DMS 273 treated with DMSO at 0.1 percent for 48 hours (cell line): ENCODE data around the gene TBATA.

ENCODE experiments used
- DNase-seq: peaks from one replicate; lab custom pipeline; 2025; lab: John Stamatoyannopoulos, UW

TBATA gene

DNA sequence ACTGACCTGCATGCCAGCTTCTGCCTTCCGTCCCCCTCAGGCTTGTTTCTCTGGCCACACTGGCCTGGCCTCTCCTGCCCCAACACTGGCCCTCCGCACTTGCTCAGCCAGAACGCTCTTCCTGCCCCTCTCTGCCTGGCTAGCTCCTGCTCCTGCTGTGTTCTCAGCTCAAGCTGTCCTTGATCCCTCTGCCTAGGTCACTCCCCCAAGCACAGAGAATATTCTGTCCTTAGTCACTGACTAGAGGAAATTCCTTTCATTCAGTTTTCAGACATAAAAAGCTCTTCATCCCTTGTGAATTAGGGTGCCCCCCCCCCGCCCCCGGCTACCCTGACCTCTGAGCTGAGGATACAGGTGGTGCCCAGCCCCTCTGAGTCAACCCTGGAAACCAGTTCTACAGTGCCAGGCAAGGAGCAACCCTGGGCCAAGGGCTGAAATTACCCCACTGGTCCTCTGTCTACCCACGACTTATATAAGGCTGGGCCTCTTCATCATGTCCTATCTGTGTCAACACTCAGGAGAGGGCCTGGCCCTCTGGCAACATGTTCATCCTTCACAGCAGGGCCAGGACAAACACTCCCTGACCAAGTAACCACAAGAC lies 23.9 kb upstream of the TBATA start:
- DNase-seq: no peak

DNA sequence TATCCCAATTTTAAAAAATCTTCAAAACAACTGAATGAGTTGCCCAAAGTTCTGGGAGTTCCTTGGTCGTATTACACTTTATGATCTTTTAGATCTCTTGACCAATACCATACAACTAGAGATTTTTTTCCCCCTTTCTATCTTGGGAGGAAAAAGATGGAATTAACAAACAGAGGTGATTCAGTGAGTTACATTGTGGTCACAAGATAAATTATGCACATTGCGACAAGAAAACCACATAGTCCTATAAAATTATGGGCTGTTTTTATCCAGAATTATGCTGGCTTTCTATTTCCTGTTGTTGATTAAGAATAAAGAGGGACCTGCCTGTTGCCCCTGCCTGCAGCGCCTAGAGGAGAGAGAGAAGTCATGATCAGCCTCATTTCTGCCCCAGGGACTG lies 22.4 kb upstream of the TBATA start:
- no peak for DNase-seq

DNA sequence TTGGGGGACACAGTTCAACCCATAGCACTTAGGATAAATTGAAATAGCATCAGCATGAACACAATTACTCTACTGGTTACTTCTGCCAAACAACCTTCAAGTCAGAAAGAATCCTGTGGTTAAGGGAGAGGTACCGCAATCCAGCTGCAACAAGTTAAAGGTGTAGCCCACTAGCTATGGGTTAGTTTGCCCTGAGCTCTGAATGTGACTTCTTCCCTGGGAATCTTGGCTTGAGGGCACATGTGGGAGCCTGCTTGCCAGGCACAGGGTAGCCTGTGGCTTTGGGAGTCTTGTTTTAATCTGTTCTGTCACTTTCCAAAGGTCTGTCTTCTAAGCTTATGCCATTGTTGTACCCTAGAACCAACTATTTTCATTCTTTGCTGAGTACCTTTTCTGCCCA lies 21.7 kb upstream of the TBATA start:
- no peak for DNase-seq

DNA sequence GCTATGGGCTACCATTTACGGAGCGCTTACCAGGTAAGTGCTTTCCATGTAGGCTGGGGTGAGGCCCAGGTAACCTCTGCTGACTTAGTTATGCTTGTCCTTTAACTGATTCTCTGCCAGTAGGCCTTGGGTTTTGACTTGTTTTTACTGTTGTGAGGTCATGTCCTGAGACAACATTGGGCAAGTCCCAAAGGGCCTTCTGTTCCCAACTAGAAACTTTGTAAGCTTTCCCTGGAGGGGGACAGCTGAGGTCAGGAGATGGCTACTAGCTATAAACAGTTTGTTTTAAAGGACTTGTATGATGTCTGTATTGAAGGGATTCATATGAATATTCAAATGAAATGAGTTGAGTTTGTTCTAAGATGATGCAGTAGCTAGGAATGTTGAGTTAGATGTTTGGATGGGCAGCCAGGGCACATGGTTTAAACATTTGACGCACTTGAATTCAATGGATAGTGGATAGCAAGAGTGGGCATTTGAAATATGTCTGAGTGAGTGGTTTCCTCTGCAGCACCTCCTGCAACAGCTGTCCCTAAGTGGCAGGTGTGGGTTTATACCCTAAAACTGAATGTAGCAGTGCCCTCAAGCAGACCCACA lies 20.5 kb upstream of the TBATA start:
- no peak for DNase-seq

DNA sequence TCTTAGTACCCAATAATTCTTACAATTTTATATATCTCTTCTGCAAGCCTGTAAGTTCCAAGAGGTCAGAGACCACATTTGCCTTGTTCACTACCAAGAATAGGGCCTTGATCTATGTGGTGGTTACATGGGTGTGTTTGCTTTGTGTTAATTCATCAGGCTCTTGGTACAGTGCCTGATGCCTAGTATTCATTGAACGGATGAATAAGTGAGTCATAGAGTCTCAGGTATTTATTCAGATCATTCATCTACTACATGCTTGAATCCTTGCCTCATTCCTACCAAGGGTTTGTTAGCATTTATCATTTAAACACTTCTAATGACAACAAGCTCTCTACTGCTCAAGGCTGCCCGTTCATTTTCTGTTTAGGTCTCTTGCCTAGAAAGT lies 19.2 kb upstream of the TBATA start:
- no peak for DNase-seq

DNA sequence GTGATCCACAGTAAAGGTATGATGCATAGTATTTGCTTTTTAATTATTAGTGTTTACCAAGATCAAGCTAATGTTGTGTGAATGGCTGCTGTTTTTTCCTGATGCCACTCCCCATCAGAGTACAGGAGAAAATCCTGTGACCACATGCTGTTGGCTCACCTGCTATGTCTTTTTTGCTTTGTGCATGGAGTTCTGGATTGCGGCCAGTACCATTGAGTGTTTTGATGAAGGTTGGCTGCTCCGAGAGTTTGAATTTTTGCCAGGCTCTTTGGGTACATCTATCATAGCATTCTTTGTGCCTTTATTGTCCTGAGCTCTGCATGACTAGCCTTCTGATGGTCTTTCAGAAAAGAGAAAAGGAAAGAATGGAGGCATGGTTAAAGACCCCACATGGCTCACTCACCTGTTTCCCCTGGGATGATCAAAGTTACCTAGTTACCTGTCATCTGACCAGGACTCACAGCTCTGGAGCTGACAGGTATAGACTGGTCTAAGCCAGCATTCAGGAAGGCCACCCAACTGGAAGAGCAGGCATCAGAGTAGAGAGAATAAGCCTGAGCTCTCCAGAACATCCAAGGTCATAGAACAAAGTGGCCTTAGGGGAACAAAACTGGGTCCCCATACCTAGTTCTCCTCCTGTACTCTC lies 18.7 kb upstream of the TBATA start:
- DNase-seq: no peak

DNA sequence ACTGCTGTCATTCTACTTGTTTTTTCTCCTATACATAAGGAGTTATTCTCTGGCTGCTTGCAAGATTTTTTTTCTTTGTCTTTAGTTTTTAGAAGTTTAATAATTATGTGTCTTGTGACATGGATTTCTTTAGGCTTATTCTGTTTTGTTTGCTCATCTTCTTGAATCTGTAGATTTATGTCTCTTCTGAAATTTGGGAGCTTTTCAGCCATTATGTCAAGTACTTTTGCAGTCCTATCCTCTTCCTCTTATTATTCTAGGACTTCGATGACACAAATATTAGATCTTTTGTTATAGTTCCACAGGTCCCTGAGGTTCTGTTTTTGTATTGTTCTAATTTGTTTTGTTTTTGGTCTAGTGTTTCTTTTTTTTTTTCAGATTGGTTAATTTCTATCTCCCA lies 16.7 kb upstream of the TBATA start:
- no peak for DNase-seq

DNA sequence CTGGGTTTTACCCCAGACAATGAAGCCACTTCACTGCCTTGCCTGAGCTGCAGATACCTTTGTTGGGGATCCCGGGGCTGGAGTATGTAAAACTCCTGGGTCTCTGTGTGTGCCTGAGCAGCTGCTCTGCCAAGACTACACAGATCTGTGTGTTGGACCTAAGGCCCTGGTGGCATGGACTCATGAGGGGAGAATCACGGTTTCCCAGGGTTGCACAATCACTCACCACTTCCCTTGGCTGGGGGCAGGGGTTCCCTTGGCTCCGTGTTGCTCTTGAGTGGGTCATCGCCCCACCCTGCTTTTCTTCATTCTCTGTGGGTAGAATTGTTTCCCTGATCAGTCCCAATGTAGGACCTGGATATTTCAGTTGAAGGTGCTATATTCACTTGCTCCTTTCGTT lies 13.9 kb upstream of the TBATA start:
- DNase-seq: no peak

DNA sequence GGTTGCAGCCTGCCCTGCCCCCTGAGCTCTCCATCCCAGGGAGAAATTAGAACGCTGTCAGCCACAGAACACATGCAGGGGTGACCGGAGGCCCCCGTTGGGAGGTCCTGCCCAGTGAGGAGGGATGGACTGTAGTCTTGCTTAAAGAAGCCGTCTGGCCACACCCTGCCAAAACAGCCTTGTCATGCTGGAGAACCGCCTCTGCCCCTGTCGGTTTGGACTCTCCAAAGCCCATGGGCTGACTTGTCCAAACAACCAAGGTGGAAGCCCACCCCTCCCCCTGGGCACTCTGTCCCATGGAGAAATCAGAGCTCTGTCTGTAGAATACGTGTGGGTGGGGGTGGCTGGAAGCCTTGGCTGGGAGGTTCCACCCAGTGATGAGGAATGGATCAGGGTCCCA lies 12.7 kb upstream of the TBATA start:
- no peak for DNase-seq

DNA sequence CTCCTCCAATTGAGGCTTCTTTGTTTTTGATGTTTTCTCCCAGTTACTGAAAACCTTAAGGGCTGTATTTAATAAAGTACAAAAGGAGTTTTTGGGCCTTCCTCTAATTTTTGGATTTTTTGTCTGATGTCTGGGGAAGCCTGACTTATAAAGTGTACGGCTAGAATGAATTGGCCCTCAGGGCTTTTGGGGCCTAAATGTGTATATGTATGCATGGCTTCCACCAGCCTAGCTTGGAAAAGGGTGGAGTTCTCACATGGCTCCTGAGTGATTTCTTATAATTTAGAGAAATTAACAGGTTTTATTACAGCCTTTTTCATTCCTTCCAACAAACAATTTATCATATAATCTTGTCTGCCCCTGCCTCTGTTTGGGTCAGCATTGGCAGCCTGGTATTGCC lies 10.4 kb upstream of the TBATA start:
- DNase-seq: no peak

DNA sequence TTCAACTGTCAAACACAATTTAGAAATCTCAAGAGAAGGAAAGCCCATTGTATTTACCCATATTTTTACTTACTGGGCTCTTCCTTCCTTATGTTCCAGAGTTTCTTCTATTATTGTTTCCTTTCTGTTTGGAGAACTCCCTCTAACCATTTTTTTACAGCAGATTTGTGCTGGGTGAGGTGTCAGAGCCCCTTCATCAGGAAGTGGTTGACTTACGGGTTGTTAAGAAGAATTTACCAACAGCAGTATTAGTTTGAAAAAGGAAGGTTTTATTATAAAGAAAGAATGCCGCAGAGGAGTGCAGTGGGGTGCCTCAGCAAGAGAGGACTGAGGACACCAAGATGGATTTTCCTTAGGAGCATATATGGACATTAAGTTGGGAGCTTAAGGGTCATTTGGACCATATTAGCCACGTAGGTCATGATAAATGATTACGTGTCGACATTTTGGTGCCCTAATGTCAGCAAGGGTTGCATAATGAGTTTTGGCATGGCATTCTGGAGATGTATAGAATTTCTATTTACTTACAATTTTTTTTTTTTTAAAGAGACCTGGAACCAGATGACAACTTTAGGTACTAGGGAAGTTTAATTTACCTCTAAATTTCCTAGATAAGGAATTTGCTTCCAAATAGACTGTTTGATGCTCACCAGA lies 6.3 kb upstream of the TBATA start:
- no peak for DNase-seq

DNA sequence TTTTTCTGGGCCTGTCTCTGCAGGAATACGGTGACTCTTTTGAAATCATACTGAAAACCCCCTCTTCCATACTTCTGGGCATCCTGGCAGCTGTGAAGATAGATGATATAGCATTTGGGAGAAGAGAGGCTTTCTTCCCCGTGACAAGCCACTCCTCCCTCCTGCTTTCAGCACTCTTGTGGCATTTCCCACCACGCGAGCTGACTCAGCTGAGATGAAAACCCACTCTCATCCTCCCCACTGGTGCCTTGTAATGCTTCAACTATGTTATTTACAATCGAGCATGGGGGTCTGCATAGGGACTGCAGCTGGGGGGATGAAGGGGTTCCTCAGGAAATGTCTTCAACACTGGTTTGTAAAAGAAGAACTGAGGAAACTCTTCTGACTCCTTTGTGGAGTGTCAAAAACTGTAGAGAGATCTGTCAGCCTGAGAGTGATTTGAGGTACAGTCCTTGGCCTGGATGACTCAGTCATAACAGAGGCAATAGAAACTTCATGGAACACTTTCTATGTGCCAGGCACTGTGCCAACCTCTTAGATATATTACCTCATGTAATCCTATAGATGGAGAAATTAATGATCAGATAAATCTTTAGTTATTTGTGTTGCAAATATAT lies 1.7 kb upstream of the TBATA start:
- DNase-seq: no peak

DNA sequence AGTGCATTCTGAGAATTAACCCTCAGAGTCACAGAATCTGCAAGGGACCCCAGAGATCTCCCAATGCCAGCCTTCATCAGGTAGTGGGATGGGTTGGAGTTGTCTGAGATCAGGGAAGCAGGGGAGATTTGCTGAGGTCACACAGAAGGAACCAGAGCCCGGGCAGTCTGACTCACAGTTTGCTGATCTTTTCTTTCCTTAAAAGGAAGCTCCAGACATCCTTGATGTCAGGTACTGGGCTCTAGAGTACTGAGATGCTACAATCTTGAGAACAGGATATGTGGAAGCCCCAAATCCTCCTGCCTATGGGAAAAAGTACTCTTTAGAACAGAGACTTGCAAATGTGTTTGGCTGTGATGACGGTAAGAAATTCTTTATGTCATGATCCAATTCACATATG lies 706 bp downstream of the TBATA start:
- no peak for DNase-seq

DNA sequence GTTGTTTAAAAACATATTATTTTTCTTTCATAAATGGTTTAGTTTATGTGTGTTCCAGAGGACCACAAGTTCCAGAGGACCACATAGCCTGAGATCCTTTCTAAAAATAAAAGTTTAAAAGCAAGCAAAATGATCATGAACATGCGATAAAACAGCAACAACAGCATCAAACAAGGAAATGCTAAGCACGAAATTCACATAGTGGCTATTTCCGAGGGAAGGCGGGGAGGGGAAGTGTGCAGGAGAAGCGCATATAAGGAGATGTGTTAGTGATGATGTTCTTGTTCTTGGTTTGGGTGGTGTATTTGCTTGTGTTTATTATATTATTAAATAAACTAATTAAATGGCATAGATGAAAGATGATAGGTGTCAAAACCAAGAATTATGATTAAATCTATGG lies 1.2 kb downstream of the TBATA start:
- no peak for DNase-seq

DNA sequence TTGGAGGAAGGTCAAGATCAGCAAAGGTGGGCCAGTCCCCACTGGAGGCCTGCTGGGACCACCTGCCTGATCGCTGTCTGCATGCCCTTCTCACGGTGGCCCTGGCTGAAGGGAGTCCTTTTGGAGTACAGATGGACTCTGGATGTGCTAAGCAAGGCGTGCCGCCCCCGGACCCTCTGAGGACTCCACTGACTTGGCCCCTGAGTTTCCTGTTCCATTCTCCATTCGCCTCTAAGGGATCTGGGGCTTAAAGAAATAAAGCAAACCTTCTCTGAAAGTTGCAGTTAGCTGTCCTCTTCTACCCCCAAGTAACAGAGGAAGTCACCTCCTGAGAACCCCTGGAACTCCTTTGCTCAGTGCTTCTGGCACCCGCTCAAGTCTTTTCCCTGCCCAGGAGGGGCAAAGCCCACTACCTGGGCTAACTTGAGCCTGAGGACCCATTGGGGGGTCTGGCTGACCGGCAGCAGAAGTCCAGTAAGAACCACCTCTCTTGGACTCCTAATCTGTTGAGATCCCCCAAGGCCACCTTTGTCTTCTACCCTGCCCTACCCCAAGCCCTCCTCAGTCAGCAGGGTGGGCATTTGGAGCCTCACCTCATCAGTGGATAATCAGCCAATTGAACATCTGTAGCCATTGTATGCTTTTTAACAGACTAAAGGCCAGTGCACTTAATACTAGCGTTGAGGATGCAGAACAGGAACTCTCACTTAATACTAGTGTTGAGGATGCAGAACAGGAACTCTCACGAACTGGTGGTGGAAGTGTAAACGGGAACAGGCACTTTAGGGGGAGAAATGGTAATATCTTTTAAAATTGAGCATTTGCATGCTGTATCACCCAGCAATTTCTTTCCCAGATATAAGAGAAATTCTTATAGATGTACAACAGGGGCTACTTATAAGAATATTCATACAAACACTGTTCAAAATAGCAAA lies 2.2 kb downstream of the TBATA start:
- no peak for DNase-seq

DNA sequence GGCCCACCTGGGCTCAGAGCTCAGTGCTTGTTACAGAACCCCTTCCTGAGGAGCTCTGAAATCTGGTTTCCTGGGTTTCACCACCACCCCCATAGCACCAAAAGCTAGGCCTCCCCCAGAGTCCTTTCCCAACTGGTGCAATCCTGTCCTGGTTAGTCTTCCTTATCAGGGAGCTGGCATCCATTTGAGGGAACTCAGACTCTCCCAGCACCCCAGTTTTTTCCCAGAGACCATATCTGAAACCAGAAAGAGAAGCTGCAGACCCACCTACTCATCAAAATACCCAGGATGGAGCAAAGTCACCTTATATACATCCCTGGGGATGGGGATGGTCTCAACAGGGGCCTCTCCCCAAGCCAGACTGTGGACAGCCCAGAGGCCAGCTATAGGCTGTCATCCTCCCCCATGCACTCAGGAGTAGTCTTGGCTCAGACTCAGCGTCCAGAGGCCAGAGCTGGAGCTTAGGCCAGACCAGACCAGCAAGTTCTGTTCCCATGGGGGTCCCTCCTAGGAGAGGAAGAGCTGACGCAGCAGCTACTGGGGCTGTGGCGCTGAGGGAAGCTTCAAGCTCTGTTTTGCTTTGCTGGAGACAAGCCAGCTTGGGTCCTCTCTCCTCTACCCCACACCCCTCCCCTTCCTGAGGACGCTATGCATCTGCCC lies 3.0 kb downstream of the TBATA start:
- DNase-seq: no peak

DNA sequence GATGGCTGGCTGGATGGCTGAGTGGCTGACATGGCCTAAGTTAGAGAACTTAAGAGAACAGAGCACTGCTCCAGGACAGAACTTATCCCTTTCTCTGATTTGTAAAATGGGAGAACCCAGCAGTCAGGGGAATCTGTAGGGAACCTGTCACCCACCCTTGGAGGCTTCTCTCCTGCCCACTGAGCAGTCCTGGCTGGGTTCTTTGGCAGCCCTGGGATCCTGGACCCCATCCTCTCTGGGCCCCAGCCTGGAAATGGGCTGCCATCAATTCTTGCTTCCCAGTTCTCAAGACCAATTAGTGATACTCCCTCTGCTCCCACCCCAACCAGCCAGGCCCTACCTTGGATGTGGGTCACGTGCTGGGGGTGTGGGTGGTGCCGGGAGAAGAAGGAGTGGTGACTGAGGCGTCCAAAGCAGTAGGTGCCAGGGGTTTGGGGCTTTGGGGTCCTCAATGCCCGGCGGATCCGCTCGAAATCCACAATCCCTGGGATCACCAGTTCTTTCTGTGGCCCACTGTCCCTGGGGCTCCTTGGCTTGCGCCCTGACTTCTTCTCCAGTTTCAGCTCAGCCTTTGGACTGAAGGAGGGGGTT lies 3.6 kb downstream of the TBATA start:
- DNase-seq: no peak

DNA sequence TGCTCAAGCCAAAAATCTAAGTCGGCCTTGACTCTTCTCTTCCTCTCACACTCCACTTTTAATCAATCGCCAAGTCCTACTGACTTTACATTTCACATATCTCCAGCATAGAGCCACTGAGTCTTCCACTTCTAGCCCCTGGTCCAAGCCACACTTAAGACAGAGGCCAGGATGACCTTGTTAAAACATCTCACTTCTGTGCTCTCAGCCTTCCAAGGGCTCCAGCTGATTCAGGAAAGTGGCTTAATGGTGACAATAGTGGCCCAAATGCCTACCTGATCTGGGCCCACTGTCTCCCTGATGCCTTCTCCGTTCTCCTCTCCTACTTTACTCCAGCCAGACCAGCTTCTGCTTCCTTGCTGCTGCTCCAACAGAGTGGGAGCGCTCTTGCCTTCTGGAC lies 4.4 kb downstream of the TBATA start:
- no peak for DNase-seq

DNA sequence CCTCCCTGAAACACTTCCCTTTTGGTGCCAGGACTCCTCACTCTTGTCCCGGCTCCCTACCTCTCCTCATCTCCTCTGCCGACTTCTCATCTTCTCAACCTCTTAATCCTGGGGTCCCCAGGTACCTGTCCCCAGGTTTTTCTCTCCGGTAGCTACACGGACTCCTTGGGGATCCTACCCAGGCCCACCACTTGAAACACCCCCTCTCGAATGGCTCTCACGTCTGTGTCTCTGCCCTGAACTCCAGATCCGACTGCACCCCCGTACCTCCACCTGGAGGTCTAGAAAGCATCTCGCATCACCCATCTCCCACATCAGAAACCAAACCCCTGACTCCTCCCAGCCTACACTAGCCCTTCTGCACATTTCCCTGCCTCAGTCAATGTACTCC lies 4.8 kb downstream of the TBATA start:
- no peak for DNase-seq

DNA sequence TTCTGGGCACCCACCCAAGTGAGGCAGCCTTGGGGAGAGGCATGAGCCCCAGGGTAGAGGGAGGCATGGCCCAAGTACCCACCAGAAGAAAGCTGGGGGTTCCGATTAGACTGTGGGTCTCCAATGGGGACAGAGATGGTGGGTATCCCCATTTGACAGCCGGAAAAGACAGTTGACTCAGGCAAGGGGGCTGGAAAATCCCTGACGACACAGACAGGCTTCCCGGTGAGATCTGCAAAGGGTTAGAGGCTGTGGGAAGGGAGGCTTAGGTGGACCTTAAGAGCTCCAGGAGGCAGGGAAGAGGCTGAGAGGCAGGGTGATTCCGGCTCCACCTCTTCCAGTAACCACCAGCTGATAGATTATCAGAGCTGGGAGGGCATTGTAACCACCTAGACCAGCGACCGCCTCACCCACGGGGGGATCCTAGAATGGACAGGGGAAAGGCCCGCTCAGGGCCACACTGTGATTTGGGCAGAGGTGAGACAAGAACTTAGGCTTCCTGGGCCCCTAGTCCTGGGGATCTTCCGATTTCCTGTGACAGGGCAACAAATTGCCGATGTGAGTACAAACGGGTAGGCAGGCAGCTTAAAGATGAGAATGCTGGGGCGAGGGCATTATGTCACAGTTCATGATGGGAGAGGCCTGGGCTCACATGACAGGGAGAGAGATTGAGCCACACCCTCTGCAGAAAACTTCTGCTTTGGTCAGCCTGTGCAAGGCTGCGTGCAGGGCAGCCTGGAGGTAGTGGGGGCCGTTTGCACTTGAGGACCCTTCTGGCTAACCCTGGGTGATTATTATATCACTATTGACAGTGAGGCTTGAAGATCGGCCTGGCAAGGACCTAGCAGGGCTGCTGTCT lies 5.4 kb downstream of the TBATA start:
- no peak for DNase-seq
